Measurements from ENCODE around the gene AP1G1. TPM values are rescaled to one million over a fixed set of nuclear protein-coding genes. Genes with fewer than 3 reads are reported as not detected.

AP1G1 gene
- total RNA-seq, 1 donor from 2014 or later = 96.1 TPM

DNA sequence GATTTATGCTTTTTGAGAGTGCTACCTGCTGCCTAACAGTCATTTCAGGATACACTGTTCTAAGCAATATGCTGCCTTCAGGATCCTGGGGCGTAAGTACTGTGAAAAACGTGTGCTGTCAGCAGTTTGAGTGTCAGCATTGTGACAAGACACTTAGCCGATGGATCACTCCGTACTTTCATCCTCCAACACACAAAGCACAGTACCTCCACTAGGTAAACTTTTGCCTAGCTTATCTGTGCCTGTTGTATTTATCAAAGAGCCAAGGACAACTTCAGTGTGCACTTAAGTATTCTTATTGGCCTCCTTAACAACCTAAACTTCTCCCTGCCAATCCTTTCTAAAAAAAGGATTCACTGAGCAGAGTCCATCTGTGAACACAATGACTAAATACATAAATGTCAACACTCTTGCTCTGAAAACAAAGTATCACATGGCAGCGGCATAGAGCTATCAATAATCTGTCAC is 50.3 kb downstream of the AP1G1 start:
- DNase-seq (ENCODE audit: low spot score) = no peak

DNA sequence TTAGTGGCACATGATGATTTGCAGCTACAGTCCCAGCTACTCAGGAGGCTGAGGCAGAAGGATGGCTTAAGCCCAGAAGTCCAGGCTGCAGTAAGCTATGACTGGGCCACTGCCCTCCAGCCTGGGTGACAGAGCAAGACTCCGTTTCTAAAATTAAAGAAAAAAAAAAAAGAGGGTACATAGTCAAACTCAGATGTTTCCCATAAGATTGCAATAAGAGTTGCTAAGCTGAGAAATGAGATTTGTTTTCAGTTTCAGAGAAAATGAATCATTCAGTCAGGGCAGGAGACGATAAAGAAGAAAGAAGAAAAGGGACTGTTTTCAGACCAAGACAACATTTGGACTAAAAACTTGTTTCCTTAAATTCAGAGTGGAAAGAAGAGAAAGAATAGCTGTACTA is 54.0 kb downstream of the AP1G1 start:
- DNase-seq (ENCODE audit: low spot score) = no peak

DNA sequence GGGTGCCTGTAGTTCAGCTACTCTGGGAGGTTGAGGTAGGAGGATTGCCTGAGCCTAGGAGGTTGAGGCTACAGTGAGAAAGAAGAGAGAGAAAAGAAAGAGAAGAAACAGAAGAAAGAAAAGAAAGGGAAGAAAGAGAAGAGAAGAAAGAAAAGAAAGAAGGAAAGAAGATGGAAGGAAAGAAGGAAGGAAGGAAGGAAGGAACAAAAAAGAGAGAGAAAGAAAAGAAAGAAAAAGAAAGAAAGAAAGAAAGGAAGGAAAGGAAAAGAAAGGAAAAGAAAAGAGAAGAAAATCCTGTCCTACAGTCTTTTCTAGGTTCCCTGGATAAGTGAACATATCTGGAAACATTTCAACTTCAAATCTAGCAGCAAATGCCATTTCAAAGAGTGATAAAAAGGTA is 54.5 kb downstream of the AP1G1 start:
- DNase-seq (ENCODE audit: low spot score) = no peak

DNA sequence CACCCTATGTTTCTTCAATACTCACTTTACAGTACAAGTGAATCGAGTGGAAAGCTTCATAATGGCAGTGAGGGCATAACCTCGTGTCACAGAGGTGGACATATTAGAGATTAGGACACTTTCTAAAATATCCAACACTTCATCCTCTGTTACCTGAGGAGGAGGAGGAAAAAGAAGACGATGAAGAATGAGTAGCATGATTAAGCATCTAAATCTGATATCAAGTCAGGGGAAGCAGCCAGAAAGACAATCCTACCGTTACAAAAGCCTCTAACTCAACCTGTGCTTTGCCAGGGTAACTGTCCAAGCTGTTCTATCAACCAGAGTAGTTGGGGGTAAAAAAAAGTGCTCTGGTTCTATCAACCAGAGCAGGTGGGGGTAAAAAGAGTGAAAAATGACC is 60.4 kb downstream of the AP1G1 start:
- DNase-seq (ENCODE audit: low spot score) = no peak

DNA sequence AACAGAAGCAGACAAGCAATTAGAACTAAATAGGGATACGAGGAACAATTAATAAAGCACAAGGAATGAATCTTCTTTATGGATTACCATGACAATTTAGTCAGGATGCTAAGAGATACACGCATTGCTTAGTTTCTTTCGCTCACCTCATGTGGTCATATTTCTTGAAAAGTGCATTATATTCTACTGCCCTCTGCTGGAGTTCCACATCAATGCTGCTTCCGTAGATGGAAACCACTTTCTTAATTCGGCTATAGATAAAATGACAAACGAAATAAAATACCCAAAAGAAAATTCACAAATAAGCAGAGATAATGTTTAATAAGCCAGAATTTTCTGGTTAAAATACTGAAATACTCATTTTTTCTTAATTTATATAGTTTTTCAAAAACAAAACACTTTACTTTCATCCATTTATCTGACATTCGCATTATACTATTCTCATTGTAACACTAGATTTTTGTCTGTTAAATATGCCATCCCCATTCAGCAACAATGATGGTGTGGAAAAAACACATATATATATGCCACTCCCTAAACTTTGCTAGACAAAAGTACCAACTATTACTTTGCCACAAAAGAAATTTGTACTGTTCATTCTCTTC is 62.1 kb downstream of the AP1G1 start:
- DNase-seq (ENCODE audit: low spot score) = no peak

DNA sequence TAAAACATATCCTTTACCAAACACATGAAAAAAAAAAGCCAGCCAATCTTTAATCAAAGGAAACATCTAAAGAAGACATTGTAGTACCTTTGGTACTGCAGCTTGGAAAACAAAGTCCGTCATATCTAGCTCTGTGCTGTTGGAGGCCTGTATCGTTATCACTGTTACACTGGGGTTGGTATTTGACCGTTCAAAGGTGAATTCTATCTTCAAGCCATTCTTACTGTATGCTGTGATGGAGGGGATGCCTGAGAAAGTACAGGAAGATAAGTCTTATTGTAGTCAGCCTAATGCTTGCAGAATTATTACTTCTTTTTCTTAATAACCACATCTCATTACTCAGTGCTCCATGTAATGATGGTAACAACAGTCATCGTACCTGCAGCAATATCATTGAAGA is 69.8 kb downstream of the AP1G1 start:
- no peak for DNase-seq (ENCODE audit: low spot score)

DNA sequence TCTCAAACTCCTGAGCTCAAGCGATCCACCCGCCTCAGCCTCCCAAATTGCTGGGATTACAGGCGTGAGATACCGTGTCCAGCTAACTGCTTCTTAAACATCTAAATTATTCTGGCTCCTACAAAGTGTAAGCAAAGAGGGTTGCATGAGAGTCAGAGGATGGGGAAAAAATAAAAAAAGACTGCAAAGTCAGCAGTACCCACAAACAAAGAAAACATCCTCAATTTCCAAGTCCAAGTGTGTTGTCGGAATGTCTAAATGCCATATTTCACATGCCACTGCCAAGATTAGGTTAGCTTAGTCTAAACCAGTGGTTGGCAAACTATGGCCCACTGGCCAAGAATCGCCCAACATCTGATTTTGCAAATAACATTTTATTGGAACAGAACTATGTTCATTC is 71.1 kb downstream of the AP1G1 start:
- DNase-seq (ENCODE audit: low spot score) = no peak

DNA sequence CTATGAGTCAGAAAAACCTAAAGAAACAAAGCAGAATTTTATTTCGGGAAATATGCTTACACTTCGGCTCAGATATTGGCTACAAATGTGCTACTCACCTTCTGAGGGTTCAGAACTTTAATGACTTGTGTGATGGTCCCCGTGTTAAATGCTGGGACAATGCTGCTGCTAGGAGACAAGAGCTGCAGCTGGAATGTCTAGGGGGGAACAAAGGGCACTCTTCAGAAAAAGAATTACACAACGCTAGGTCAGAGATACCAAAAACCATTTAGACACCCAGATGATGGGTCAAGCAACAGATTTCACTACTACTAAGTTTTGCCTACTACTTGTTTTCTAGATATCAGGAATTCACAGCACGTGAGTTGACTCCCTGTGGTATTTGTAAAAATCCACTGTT is 74.1 kb downstream of the AP1G1 start:
- no peak for DNase-seq (ENCODE audit: low spot score)

DNA sequence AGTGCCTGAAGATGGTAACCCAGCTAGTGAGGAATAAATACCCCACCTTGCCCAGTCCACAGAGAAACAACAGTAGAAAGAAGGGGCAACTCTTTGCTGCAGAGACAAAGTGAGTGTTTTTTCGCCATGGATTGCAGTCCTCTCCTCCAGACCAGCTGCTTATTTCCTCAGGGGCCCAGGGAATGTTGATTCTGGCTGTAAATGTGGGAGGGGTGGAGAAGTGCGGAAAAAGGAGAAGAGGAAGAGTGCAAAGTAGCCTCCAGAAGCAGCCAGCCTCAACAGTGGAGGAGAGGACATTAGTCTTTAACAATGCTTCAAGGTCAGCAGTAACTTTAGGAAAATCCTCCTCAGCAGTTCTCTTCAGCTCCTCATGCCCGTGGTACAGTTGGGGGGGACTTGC is 76.0 kb downstream of the AP1G1 start:
- no peak for DNase-seq (ENCODE audit: low spot score)

DNA sequence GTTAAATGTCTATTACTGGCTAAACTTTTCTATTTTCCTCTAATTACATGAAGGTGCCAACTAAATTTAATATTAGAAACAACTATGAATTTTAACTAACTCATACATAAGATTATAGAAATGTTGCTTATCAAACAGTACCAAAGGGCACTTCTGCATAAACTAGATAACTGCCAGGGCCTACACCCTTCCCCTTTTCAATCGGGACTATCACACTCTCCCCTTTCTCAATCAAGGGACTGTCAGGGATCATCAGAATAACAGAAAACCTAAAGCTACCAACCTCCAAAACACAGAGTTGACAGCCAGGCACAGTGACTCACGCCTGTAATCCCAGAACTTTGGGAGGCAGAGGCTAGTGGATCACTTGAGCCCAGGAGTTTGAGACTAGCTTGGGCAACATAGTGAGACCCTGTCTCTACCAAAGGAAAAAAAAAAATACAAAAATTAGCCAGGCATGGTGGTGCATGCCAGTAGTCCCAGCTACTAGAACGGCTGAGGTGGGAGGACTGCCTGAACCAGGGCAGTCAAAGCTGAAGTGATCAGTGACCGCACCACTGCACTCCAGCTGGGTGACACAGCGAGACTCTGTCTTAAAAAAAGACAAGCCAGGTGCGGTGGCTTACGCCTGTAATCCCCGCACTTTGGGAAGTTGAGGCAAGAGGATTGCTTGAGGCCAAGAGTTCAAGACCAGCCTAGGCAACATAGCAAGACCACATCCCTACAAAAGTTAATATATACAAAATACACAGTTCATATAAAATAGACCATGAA is 80.9 kb downstream of the AP1G1 start:
- no peak for DNase-seq (ENCODE audit: low spot score)

DNA sequence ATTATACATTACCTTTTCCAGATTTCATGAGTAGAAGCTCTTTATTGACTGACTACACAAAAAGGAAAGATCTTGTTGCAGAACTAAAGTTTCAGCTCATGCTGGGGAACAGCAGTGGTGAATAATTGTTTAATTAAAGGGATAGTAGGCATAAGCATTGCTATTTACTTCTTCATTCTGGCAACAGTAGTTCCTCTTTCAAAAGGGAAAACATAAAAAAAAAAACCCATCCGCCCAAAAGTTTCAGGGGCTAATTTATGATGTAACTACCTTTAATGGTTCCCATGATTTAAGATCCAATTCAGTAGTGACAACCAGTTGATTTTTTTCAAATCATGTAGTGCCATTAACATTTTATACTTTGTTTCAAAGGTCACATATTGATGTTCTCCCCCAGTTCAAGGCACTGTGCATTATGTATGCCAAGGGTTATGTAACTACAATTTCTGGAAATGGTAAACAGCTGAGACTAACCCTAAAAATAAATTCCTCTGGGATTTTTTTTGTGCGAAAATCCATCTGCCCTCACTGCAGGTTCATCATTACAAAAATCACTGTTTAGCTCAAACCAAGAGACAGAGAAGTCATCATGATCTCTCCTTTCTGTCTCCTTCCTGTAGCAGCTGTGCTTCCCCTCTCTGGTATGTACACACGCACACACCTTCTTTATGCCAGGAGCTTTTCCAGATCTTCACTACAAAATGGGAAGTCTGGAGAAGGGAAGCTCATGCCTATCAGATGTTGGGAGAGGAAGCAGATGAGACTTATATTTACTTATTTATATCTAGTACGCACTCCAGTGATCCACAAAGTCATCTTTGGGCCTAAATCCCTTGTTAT is 81.9 kb downstream of the AP1G1 start:
- no peak for DNase-seq (ENCODE audit: low spot score)

DNA sequence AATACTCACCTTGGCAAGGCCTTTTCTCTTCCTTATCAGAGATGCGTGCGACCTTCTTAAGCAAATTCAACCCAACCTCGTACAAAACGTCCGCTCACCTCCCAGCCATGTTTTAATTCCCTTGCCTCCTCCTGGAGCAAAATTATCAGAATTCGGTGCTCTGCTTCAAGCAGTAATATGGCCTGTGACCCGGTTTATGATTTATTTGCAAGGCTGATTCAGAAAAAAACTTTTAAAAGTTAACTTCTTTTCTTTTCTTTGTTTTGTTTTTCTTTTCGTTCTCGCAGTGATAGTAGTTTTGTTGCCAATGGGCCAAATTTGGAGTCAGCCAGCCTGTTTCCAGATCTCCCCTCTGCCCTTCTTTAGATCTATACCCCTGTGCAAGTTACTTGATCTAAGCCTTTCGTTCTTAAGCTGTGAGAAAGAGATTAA is 84.3 kb downstream of the AP1G1 start, which contains the start of gene PHLPP2:
Gene PHLPP2 (minus strand): TSS at position 382 of the 432 bp plus-strand sequence. CDS start 9,906 bp downstream, outside the sequence.
- DNase-seq (ENCODE audit: low spot score) = no peak

DNA sequence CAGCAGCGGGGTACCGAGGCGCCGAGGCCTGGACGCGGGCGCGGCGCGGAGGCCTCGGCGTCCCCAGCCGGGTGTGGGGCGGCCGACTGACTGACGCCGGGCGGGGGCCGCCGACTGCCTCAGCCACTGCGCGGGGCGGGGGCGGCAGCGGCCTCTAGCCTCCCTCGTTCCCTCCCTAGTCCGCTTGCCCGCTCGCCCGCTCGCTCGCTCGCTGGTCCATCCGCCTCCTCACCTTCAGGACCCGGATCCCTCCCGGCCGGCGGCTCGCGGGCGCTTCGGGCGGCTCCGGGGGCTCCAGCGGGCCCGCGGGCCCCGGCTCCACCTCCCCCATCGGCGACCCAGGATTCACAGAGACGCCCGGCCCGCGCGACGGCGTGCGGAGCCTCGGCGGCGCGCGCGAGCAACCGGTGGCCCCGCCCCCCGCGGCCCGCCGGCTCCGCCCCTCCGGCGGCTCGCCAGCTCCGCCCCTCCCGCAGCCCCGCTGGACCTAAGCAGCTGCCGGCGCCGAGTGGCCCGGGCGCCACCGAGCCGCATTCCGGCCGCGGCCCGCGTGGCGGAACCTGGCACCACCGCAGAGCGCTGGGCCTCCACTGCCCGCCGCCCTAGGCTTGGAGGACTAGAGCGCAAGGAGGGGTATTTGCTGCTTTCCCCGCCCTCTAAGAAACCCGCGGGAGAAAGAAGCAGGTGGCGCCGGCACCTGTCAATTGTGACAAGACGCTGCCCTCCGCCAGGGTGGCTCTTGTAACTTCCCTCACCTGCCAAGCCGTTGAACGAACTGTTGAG is 84.9 kb downstream of the AP1G1 start:
- peak; percentile 69 for DNase-seq (ENCODE audit: low spot score)

DNA sequence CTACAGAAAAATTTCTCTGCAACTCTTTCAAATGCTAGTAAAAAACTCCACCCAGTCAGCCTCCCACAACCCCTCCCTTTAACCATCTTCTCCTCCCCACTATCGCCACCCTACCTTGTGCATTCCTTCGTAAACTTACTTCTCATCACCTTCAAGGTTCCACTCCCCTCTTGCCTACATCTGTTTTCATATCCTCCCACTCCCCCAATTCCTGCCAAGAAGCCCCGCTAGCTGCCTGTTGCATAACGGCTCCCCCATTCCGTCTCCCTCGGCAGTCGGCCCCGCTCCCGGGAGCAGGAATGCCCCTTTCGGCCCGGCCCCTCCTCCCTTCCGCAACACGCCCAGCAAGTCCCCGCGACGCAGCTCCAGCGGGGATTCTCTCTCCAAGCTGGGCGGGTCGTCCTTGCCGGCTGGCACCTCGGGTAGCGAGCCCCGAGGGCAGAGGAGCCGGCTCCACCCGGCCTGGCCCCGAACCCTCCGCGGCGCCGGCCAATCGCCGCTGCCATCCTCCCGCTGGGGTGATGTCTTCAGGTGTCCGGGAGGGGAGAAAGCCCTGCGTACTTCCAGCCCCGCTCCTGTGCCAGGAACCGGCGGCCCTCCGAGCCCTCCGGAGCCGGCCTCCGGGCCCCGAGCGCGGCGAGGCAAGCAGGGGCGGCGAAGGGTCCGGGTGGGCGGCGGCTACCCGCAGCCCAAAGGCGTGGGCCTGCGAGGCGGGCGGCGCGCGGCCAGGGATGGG is 85.7 kb downstream of the AP1G1 start:
- peak; percentile 75 for DNase-seq (ENCODE audit: low spot score)

DNA sequence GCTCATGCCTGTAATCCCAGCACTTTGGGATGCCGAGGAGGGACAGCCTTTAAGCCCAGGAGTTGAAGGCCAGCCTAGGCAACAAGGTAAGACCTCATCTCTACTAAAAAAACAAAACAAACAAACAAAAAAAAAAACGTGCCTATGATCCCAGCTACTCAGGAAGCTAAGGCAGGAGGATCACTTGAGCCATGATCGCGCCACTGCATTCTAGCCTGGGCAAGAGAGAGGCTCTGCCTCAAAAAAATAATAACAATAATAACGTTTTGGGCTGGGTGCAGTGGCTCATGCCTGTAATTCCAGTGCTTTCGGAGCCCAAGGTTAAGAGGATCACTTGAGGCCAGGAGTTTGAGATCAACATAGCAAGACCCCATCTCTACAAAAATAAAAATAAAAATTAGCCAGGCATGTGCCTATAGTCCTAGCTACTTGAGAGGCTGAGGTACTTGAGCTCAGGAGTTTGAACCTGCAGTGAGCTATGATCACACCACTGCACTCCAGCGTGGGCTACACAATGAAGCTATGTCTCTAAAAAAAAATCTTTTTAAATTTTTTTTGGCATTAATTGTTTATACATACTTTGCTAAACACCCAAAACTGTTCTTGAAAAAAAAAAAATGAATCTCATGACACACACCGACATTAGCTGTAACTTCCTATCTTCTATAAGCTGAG is 87.4 kb downstream of the AP1G1 start:
- no peak for DNase-seq (ENCODE audit: low spot score)

DNA sequence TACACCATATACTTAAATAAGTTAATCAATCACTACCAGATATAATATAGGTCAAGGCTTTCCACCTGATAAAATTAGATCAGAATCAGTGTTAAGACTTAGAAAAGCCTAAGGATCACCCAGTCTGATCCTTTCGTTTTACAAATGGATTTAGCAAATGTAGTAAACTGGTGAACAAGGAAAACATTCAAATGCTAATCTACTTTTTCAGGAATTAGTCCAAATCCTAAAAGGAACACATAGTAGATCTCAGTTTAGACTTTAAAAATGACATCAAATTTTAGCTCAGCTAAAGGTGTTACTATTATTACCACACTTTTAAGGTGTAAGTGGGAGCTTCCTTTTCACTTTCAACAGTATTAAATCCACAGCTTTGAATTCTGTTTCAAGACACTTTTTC is 96.1 kb downstream of the AP1G1 start:
- no peak for DNase-seq (ENCODE audit: low spot score)

DNA sequence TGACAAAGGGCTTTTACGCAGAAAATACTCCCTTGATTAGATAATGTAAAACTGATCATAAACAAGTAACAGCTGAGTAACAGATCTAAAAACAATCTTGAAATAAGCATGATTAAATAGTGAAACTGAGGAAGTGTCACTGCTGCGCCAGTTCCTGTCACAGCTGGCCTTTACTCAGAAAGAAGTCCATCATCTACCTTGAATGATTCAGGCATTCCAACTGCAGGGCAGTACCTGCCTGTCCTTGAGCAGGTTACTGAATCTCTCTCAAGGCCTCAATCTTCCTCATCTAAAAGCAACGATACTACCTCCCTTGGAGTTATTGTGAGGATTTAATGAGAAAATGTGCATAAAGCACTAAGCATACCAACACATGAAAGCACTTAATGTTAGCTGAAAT is 96.8 kb downstream of the AP1G1 start:
- no peak for DNase-seq (ENCODE audit: low spot score)

DNA sequence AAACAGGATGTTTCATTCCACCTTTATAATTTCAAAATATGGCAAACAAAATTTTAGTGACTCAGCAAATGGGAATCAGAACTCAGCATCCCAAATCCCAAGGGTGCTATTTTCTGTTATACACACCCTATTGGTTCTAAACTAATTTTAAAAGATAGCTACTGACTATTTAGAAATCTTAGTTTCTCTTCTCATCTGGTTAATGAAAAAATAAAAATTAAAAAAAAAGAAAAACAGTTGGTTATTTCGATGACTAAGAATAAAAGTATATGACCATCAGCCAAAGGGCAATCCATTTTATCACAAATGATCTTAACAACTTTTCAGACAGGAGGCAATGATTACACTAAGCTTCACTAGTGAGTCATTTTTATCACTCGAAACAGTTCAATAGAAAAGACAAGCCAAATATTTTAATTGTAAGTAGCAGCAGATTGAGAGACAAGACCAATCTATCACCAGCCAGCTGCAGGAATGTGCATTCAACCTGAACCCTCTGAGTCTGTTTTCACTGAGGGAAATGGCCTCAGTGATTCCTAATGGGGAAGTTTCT is 99.3 kb downstream of the AP1G1 start:
- no peak for DNase-seq (ENCODE audit: low spot score)

DNA sequence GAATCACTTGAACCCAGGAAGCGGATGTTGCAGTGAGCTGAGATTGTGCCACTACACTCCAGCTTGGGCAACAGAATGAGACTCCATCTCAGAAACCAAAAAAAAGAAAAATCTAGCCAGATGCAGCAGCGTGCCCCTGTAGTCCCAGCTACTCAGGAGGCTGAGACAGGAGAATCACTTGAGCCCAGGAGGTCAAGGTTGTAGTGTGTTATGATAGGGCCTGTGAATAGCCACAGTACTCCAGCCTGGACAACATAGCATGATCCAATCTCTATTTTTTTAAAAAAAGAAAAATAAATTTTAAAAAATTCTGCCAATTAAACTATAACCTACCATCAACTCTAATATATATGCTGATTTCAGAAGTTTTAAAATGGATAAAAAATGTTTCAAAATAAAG is 99.9 kb downstream of the AP1G1 start:
- no peak for DNase-seq (ENCODE audit: low spot score)

DNA sequence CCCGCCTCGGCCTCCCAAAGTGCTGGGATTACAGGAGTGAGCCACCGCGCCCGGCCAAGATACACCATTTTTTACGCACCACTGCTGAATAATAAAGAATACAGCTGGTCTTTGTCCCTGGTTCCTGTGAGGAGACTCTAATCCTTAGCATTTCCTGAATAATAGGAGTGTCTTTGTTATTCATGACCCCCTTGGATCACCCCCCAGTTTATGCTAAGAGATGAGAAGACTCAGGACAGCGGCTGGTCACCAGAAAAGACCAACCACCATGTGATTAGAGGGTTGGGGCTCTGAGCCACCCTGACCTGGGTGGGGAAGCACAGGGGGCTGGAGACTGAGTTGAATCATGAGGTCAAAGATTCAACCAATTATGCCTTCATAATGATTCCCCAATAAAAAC is 101.4 kb downstream of the AP1G1 start:
- no peak for DNase-seq (ENCODE audit: low spot score)
